Dedifferentiated amniotic fluid mesenchymal stem cell (primary cell): ENCODE results near the gene ZDHHC19.
"Not testable (repeated sequence)": the region's sequence is repeated elsewhere in the genome, so short reads cannot be mapped to it uniquely, and the experiment has no call there.

Source experiments
- DNase-seq: peaks from one replicate; pipeline ENCODE4 v3.0.0-alpha.2; 2016; ENCODE audit errors: extremely low spot score

Gene ZDHHC19

GRCh38 chr3:196178993-196179379 lies 32.2 kb downstream of the ZDHHC19 start:
- no peak for DNase-seq

DNA sequence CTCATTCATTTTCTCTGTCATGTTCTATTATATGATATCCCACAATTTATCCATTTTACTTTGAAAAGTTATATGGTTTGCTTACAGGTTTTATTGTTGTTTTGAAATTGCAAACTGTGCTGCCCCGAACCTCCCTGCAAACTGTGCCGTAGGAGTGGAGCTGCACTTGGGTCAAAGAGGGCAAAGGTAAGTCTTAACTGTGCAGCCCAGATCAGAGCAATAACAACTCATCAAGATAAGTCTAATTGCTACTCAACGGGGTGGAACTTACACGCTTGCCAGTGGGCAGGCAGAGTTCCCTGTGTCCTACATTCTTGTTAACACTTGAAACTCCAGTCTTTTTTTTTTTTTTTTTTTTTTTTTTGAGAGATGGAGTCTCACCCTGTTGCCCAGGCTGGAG lies 33.2 kb downstream of the ZDHHC19 start:
- DNase-seq, result no peak

GRCh38 chr3:196177567-196177966 lies 33.6 kb downstream of the ZDHHC19 start:
- DNase-seq, result no peak

- DNase-seq, result no peak
Observed at GRCh38 chr3:196175722-196176121, 35.5 kb downstream of the ZDHHC19 start.

- no peak for DNase-seq
Observed at GRCh38 chr3:196175116-196175625, 36.0 kb downstream of the ZDHHC19 start.

GRCh38 chr3:196174652-196175051 lies 36.5 kb downstream of the ZDHHC19 start:
- no peak for DNase-seq

- DNase-seq, result not testable (repeated sequence)
Observed at GRCh38 chr3:196170296-196170695, 40.9 kb downstream of the ZDHHC19 start.

- DNase-seq, result no peak
Observed at GRCh38 chr3:196169836-196170240, 41.4 kb downstream of the ZDHHC19 start.

GRCh38 chr3:196168808-196169391 lies 42.3 kb downstream of the ZDHHC19 start:
- no peak for DNase-seq

DNA sequence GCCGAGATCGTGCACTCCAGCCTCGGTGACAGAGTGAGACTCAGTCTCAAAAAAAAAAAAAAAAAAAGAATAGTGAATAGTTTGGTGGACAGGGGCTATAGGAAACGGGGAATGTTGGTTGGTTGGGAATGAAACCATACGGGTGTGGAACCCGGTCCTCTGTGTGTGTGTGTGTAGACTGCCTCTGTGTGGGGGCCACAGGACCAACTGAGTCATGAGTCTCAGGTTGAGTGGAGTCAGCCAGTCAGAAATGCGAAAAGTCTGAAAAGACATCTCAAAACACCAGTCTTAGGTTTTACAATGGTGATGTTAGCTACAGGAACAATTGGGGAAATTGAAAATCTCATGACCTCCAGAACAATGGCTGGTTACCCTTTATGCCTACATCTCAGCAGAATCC lies 44.5 kb downstream of the ZDHHC19 start:
- DNase-seq, result no peak

DNA sequence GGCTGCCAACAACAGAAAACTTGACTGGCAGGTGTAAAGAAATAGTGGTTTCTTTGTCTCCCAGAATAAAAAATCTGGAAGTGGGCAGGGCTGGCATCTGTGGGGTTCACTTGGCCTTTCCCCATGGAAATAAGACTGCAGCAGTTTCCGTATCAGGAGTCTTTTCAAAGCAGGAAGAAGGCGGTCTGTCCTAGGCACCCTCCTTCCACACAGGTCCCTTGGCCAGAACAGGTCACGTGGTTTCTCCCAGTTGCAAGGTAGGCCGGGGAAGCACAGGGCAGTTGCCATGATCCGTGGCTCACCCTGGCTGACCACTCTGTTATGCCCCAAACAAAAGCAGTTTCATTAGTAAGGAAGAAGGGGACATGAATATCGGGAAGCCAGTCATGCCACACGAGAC lies 45.4 kb downstream of the ZDHHC19 start:
- DNase-seq, result no peak

DNA sequence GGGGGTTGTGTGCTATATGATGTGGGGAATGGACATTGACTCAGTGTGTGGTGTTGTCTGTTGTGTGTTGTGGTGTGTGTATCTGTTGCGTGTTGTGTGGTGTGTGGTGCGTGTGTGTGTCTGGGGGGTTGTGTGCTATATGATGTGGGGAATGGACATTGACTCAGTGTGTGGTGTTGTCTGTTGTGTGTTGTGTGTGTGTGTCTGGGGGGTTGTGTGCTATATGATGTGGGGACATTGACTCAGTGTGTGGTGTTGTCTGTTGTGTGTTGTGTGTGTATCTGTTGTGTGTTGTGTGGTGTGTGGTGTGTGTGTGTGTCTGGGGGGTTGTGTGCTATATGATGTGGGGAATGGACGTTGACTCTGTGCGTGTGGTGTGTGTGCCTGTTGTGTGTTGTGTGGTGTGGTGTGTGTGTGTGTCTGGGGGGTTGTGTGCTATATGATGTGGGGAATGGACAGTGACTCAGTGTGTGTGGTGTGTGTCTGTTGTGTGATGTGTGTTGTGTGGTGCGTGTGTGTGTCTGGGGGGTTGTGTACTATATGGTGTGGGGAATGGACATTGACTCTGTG lies 46.1 kb downstream of the ZDHHC19 start:
- not testable (repeated sequence) for DNase-seq

GRCh38 chr3:196164576-196164975 lies 46.6 kb downstream of the ZDHHC19 start:
- DNase-seq, result no peak

- no peak for DNase-seq
Observed at GRCh38 chr3:196163666-196164493, 47.3 kb downstream of the ZDHHC19 start.

GRCh38 chr3:196163212-196163611 lies 48.0 kb downstream of the ZDHHC19 start:
- no peak for DNase-seq

GRCh38 chr3:196162679-196163078 lies 48.5 kb downstream of the ZDHHC19 start:
- DNase-seq, result no peak

GRCh38 chr3:196159952-196160804 lies 51.0 kb downstream of the ZDHHC19 start:
- peak; percentile 43 for DNase-seq

- no peak for DNase-seq
Observed at GRCh38 chr3:196159526-196159925, 51.7 kb downstream of the ZDHHC19 start.

GRCh38 chr3:196156160-196156559 lies 55.0 kb downstream of the ZDHHC19 start:
- no peak for DNase-seq

DNA sequence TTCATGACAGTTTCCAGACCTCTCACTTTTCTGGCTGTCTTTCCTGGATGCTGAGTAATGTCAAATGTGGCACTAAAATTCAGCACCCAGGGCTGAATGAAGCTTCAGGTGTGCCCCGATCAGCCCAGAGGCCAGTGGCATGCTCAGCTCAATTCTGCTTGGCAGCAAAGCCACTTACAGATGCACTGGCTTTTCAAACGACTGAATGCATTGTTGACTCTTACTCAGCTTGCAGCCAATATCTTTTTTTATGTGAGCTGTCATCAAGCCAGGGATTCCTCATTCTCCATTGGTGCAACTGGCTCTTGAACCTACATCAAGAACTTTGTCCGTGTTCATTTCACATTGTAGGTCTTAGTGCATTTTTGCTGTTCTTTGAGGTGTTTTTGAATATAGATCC lies 60.7 kb downstream of the ZDHHC19 start:
- no peak for DNase-seq

DNA sequence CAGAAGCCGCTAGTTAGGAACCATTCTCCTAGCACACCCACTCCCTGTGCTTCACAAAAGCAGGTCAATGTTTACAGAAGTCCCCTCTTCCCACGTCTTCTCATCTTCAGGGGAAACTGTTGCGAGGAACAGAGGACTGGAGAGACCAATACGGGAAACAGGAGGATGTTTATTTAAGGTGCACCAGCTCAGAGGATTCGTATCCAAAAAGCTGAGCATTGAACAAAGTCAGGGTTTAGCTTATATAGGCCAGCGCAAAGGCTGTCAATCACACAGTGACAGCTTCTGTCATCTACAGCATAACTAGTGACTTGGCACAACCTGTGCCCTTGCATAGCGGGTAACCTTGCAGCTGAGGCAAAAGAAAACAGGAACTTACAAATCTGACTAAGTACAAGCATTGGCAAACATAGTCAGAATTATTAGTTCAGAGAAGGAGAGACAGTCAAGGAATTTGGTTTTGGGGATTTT lies 61.3 kb downstream of the ZDHHC19 start:
- DNase-seq, result no peak

GRCh38 chr3:196149375-196149774 lies 61.8 kb downstream of the ZDHHC19 start:
- no peak for DNase-seq
